GM12878 (cell line): ENCODE measurements around the gene PDE6B. TPM values are rescaled to one million over a fixed set of nuclear protein-coding genes. Genes with fewer than 3 reads are reported as not detected.

Experiments used
- ATAC-seq: fragments of 200-7000 bp; cut with Tn5 transposase; 3 replicates; pipeline ENCODE4 v1.9.1; 2020; ENCODE audit warnings: mild to moderate bottlenecking, moderate library complexity
- BruUV-seq: library from RNA; stranded (reverse); fragments of 400-500 nt; replicated peaks from 2 replicates; lab custom pipeline; 2021; lab: Mats Ljungman, UMichigan
- CTCF ChIA-PET: fragments of 300-600 bp; sonication (Branson Sonifier 250); formaldehyde crosslinking; extraction: SDS; loops from one replicate; lab custom pipeline; 2021; ENCODE audit warnings: inconsistent platforms; lab: Yijun Ruan, JAX
- POLR2A ChIA-PET: fragments of 350-600 bp; formaldehyde crosslinking; extraction: SDS; loops from one replicate; lab custom pipeline; 2021; ENCODE audit warnings: inconsistent platforms; lab: Charles Lee
- RAD21 ChIA-PET: fragments of 300-600 bp; sonication (Branson Sonifier 250); formaldehyde crosslinking; loops from one replicate; lab custom pipeline; 2023; ENCODE audit warnings: antibody characterized with exemption; ENCODE audit not compliant: unreplicated experiment; lab: Charles Lee
- SMC1A ChIA-PET: fragments of 300-600 bp; sonication (Branson Sonifier 250); formaldehyde crosslinking; loops from one replicate; lab custom pipeline; 2023; ENCODE audit not compliant: unreplicated experiment, uncharacterized antibody; lab: Charles Lee
- DNase-seq: peaks from one replicate; pipeline ENCODE4 v3.0.0-alpha.2; 2011; ENCODE audit warnings: low read depth, low spot score
- FAIRE-seq: peaks from 3 replicates; lab custom pipeline; 2011; peaks lifted over from hg19 to GRCh38; lab: Jason Lieb, UNC
- H2AFZ ChIP-seq: 2 replicates; pipeline ENCODE4 v1.6.0; 2011; ENCODE audit warnings: low read depth, low read length, control low read depth; ENCODE audit not compliant: control insufficient read depth
- H3K27ac ChIP-seq: 2 replicates; pipeline ENCODE4 v1.5.1; 2011; ENCODE audit warnings: control low read depth; ENCODE audit not compliant: control insufficient read depth, insufficient read depth
- H3K27me3 ChIP-seq, 2 experiments: replicated peaks in 1 of 2; 2 replicates each; pipeline versions ENCODE4 v1.6.0 to v1.6.1; 2011; ENCODE audit warnings: low read length in 1 of 2; ENCODE audit not compliant: control insufficient read depth in 2 of 2, insufficient read depth in 2 of 2
- H3K36me3 ChIP-seq, 2 experiments: 2 replicates each; pipeline ENCODE4 v1.5.1; 2011; ENCODE audit warnings: low read length in 1 of 2; ENCODE audit not compliant: control insufficient read depth in 2 of 2, insufficient read depth in 2 of 2
- H3K4me1 ChIP-seq: 2 replicates; pipeline ENCODE4 v1.6.1; 2011; ENCODE audit warnings: mild to moderate bottlenecking, low read length, moderate library complexity, mixed read lengths; ENCODE audit not compliant: control insufficient read depth, insufficient read depth
- H3K4me2 ChIP-seq: 2 replicates; pipeline ENCODE4 v1.6.0; 2011; ENCODE audit warnings: control low read depth; ENCODE audit not compliant: control insufficient read depth, insufficient read depth
- H3K4me3 ChIP-seq: fragments of 200-600 bp; sonication (generic); 2 replicates; pipeline ENCODE4 v1.5.1; 2016
- H3K79me2 ChIP-seq: 2 replicates; pipeline ENCODE4 v1.6.0; 2011; ENCODE audit warnings: low read length; ENCODE audit not compliant: control insufficient read depth, insufficient read depth
- H3K9ac ChIP-seq: 2 replicates; pipeline ENCODE4 v1.8.0; 2011; ENCODE audit warnings: low read length, control low read depth, mixed read lengths; ENCODE audit not compliant: control insufficient read depth, insufficient read depth
- H3K9me3 ChIP-seq: replicated peaks from 3 replicates; pipeline ENCODE4 v1.5.1; 2011; ENCODE audit warnings: mild to moderate bottlenecking, low read length; ENCODE audit not compliant: control insufficient read depth, insufficient read depth
- H4K20me1 ChIP-seq: 2 replicates; pipeline ENCODE4 v1.6.0; 2011; ENCODE audit not compliant: control insufficient read depth, insufficient read depth
- CBX3 ChIP-seq: fragments of 200-600 bp; sonication (generic); IDR thresholded peaks from 2 replicates; pipeline ENCODE4 v1.6.1; 2016; ENCODE audit warnings: low read depth, borderline replicate concordance
- CEBPZ ChIP-seq: fragments of 150-350 bp; IDR thresholded peaks from 2 replicates; pipeline ENCODE4 v1.6.1; 2016; ENCODE audit warnings: low read depth, low read length
- CHD4 ChIP-seq: fragments of 200-600 bp; sonication (generic); IDR thresholded peaks from 2 replicates; pipeline ENCODE4 v1.6.1; 2016; ENCODE audit warnings: mild to moderate bottlenecking
- EP300 ChIP-seq, 2 experiments: fragments of 150-350 bp in 1 of 2; IDR thresholded peaks; 2 replicates each; pipeline ENCODE4 v1.6.1; 2011 to 2012; ENCODE audit warnings: low read depth in 2 of 2, low read length in 2 of 2, borderline replicate concordance in 1 of 2, improper control_type of control experiment in 1 of 2, inconsistent platforms in 1 of 2; ENCODE audit not compliant: control insufficient read depth in 1 of 2
- FOS ChIP-seq: IDR thresholded peaks from 3 replicates; pipeline ENCODE4 v1.6.1; 2011; ENCODE audit warnings: borderline replicate concordance; ENCODE audit not compliant: insufficient read length; ENCODE audit errors: extremely low read depth
- FOXM1 ChIP-seq: IDR thresholded peaks from 2 replicates; pipeline ENCODE4 v1.6.1; 2012; ENCODE audit warnings: low read depth, mild to moderate bottlenecking, inconsistent platforms, low read length, moderate library complexity
- GABPA ChIP-seq: IDR thresholded peaks from 2 replicates; pipeline ENCODE4 v1.6.1; 2014; ENCODE audit warnings: antibody characterized with exemption, low read depth, mild to moderate bottlenecking, inconsistent platforms
- HCFC1 ChIP-seq: fragments of 150-350 bp; IDR thresholded peaks from 2 replicates; pipeline ENCODE4 v1.6.1; 2014; ENCODE audit warnings: low read length
- JUND ChIP-seq: IDR thresholded peaks from 2 replicates; pipeline ENCODE4 v1.6.1; 2012; ENCODE audit warnings: low read depth, mild to moderate bottlenecking, low read length, improper control_type of control experiment, moderate library complexity
- MAX ChIP-seq: IDR thresholded peaks from 2 replicates; pipeline ENCODE4 v1.6.1; 2012; ENCODE audit warnings: low read depth, low read length, improper control_type of control experiment
- POU2F2 ChIP-seq: IDR thresholded peaks from 3 replicates; pipeline ENCODE4 v1.6.1; 2011; ENCODE audit warnings: low read depth, mild to moderate bottlenecking, low read length, borderline replicate concordance
- RELB ChIP-seq: fragments of 450-650 bp; IDR thresholded peaks from 2 replicates; pipeline ENCODE4 v1.6.1; 2017; ENCODE audit warnings: low read depth, mild to moderate bottlenecking, moderate library complexity
- TCF7 ChIP-seq: IDR thresholded peaks from 2 replicates; pipeline ENCODE4 v1.6.1; 2014; ENCODE audit warnings: antibody characterized with exemption, borderline replicate concordance
- WRNIP1 ChIP-seq: IDR thresholded peaks from 2 replicates; pipeline ENCODE4 v1.6.1; 2011; ENCODE audit warnings: low read depth, low read length, improper control_type of control experiment, borderline replicate concordance
- WGBS: methylation state at CpG from one replicate; pipeline ENCODE4 v1.1.6; 2016; ENCODE audit warnings: low lambda C conversion rate; ENCODE audit not compliant: insufficient replicate concordance, insufficient coverage; ENCODE audit errors: missing lambda C conversion rate; 5-methylcytosine and 5-hydroxymethylcytosine counted together
- in situ Hi-C: fragments of 300-500 bp; cut with MboI; formaldehyde crosslinking; loops from 9 replicates; pipeline ENCODE4 v1.14.3; 2018; ENCODE audit warnings: mixed read lengths
- intact Hi-C: fragments of 100-400 bp; cut with micrococcal nuclease; formaldehyde crosslinking; loops from one replicate; pipeline ENCODE4 v1.14.2; 2022; ENCODE audit not compliant: unreplicated experiment
- polyA plus RNA-seq, 11 experiments: library from polyadenylated mRNA; depleted of rRNA in 4 of 11; unstranded in 6 of 11; stranded (reverse) in 5 of 11; fragments of >200 nt; fragmentation: Nextera tagmentation in 4 of 11; fragmentation: Illumina TruSeq in 1 of 11; extraction: Ambion mirVana in 4 of 11; extraction: Trizol in 1 of 11; gene quantifications; 1 replicate in 1 of 11; 2 replicates in 10 of 11; pipeline versions ENCODE4 v1.2.1 to v1.2.3, GENCODE V29; 2011 to 2016; ENCODE audit warnings: inconsistent platforms in 2 of 11, missing spikeins in 2 of 11, low read depth in 1 of 11
- total RNA-seq, 4 experiments: library from RNA; depleted of rRNA in 3 of 4; stranded (reverse); fragments of >200 nt in 3 of 4; fragmentation: Illumina TruSeq in 1 of 4; extraction: Trizol in 1 of 4; gene quantifications; 2 replicates each; pipeline versions ENCODE4 v1.2.1 to v1.2.3, GENCODE V29; 2013 to 2021

PDE6B gene
- total and polyA plus RNA-seq, 10 of the 15 experiments (the other 5 are each of a cell fraction or from before 2014, with no cell fraction given), result 2.6 to 6.4 (median 3.8) TPM

GRCh38 chr4:660401-660800 lies 35.0 kb downstream of the PDE6B start:
- in situ Hi-C loops, result no loop called here
- ChIA-PET RAD21 (no interaction called here), SMC1A (no interaction called here), POLR2A (no interaction called here), CTCF (no interaction called here)
- WGBS, result 51% methylated on average over 10 of the region's 10 CpGs
- Histone ChIP-seq H3K79me2 (peaks cover 3% of the 10 kb centered on the region), H3K9me3 (no peaks in the 10 kb centered on the region; the same call in 2 of the 3 replicates), H3K27me3 (no peaks in the 10 kb centered on the region), H4K20me1 (no peaks in the 10 kb centered on the region), H3K27ac (no peak overlapping the region), H3K4me2 (no peak overlapping the region), H3K4me3 (no peak overlapping the region), H2AFZ (no peak overlapping the region), H3K36me3 (no peaks in the 10 kb centered on the region), H3K4me1 (no peaks in the 10 kb centered on the region), H3K9ac (no peak overlapping the region)
- no peak for TF ChIP-seq TCF7
- TF ChIP-seq FOS, result no peak
- TF ChIP-seq CBX3, result no peak
- no peak for TF ChIP-seq RELB
- TF ChIP-seq EP300 (IDR thresholded peaks at IDR 0.05; ENCODE audit: borderline replicate concordance in 1 of 2, control insufficient read depth in 1 of 2, low read depth in 2 of 2, low read length in 2 of 2), result no peak
- TF ChIP-seq CHD4, result no peak
- ATAC-seq, result no peak
- DNase-seq, result no peak
- BruUV-seq, result no TSS peak
- FAIRE-seq, result no peak
- intact Hi-C loops, result no loop called here

- ChIA-PET SMC1A (no interaction called here), CTCF (no interaction called here), RAD21 (no interaction called here), POLR2A (no interaction called here)
- peaks cover 3% of the 10 kb centered on the region for H3K79me2 ChIP-seq
- no peaks in the 10 kb centered on the region for H3K27me3 ChIP-seq
- H4K20me1 ChIP-seq, result no peaks in the 10 kb centered on the region
- BruUV-seq, result no TSS peak
- no peak overlapping the region for H3K27ac ChIP-seq
- H2AFZ ChIP-seq, result no peak overlapping the region
- DNase-seq, result no peak
- H3K4me1 ChIP-seq, result no peaks in the 10 kb centered on the region
- ATAC-seq, result no peak
- H3K9me3 ChIP-seq, result no peaks in the 10 kb centered on the region; the same call in 2 of the 3 replicates
- no peak overlapping the region for H3K4me2 ChIP-seq
- WGBS, result 13% methylated on average over 3 of the region's 3 CpGs
- no peak overlapping the region for H3K9ac ChIP-seq
- H3K36me3 ChIP-seq, result no peaks in the 10 kb centered on the region
- intact Hi-C loops (no loop called here), in situ Hi-C loops (no loop called here)
- no peak for FAIRE-seq
- no peak overlapping the region for H3K4me3 ChIP-seq
- TF ChIP-seq WRNIP1, result no peak
- no peak for TF ChIP-seq HCFC1
- TF ChIP-seq MAX, result no peak
- no peak for TF ChIP-seq FOXM1
- TF ChIP-seq JUND, result no peak
- TF ChIP-seq POU2F2, result no peak
- TF ChIP-seq CEBPZ, result no peak
- no peak for TF ChIP-seq GABPA
Observed at GRCh38 chr4:661231-661630, 35.9 kb downstream of the PDE6B start.
